22Rv1 (cell line): Measurements from ENCODE around the gene STK17A.

Experiments used
- CTCF ChIP-seq: fragments of 450-650 bp; IDR thresholded peaks from 2 replicates; pipeline ENCODE4 v1.5.1; 2017; ENCODE audit warnings: mild to moderate bottlenecking
- ZFX ChIP-seq: fragments of 450-650 bp; IDR thresholded peaks from 2 replicates; pipeline ENCODE4 v1.6.1; 2017; ENCODE audit warnings: antibody characterized with exemption, borderline replicate concordance

DNA sequence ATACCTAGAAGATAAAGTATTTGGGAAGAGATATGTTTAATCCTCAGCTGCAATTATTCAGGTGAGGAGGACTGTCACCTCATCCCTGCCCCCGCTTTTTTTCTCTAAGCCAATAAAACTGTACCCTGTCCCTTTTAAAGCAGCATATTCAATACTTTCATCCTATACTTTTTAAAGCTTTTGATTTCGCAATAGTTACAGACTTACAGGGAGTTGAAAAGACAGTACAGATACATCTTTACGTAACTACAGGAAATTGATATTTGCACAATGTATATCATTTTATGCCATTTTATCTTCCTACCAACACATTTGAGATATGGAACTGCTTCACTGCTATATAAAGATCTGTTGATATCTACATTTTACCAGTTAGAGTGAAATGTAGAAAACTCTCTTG lies 47.6 kb downstream of the STK17A start:
- TF ChIP-seq CTCF (no peak), ZFX (no peak)
